ENCODE results near the gene ZSWIM8.

GRCh38 chr10:73798087-73798486, 12.7 kb downstream of the ZSWIM8 start:
- TF ChIP-seq CEBPB (IDR thresholded peaks at IDR 0.05) (no peak), CTCF (IDR thresholded peaks at IDR 0.05) (no peak), EP300 (IDR thresholded peaks at IDR 0.05) (no peak), POLR2A (IDR thresholded peaks at IDR 0.05; ENCODE audit: low read length) (no peak), GATA3 (IDR thresholded peaks at IDR 0.05; ENCODE audit: borderline replicate concordance) (no peak), HMGXB4 (CRISPR knock-in tag; IDR thresholded peaks at IDR 0.05; ENCODE audit: borderline replicate concordance) (no peak), KDM1A (IDR thresholded peaks at IDR 0.05; ENCODE audit: low read depth) (no peak)
- TF ChIP-seq, protein P1, sequence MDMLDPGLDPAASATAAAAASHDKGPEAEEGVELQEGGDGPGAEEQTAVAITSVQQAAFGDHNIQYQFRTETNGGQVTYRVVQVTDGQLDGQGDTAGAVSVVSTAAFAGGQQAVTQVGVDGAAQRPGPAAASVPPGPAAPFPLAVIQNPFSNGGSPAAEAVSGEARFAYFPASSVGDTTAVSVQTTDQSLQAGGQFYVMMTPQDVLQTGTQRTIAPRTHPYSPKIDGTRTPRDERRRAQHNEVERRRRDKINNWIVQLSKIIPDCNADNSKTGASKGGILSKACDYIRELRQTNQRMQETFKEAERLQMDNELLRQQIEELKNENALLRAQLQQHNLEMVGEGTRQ (IDR thresholded peaks at IDR 0.05) = no peak
